ENCODE data around the gene WDR1. TPM values are rescaled to one million over a fixed set of nuclear protein-coding genes. Genes with fewer than 3 reads are reported as not detected.

Gene WDR1
- total RNA-seq, 2 donors from 2014 or later, result 437 to 476 TPM

- DNase-seq, result no peak
- no peaks in the 10 kb centered on the region for H3K9me3 ChIP-seq
- no peak overlapping the region for H3K9ac ChIP-seq (ENCODE audit: low read depth in 2 of 2, low read length in 2 of 2)
- no peaks in the 10 kb centered on the region for H3K27me3 ChIP-seq
- intact Hi-C loops (cut with DNase I), result no loop called here
- no peak overlapping the region for H3K27ac ChIP-seq
- no peak for TF ChIP-seq CTCF (IDR thresholded peaks at IDR 0.05)
- no peaks in the 10 kb centered on the region for H3K36me3 ChIP-seq
- no peak overlapping the region for H3K4me3 ChIP-seq
- no peaks in the 10 kb centered on the region for H3K4me1 ChIP-seq
Observed at GRCh38 chr4:10026485-10026884, 90.1 kb downstream of the WDR1 start.

GRCh38 chr4:10025230-10025806 is 91.3 kb downstream of the WDR1 start:
- Histone ChIP-seq H3K4me1 (no peaks in the 10 kb centered on the region), H3K9ac (ENCODE audit: low read depth in 2 of 2, low read length in 2 of 2) (no peak overlapping the region)
- TF ChIP-seq CTCF (IDR thresholded peaks at IDR 0.05), result no peak

More at GRCh38 chr4:10025230-10025806, 91.3 kb downstream of the WDR1 start:
- no peaks in the 10 kb centered on the region for H3K27me3 ChIP-seq
- no peaks in the 10 kb centered on the region for H3K9me3 ChIP-seq
- H3K36me3 ChIP-seq, result no peaks in the 10 kb centered on the region
- no peak overlapping the region for H3K27ac ChIP-seq
- DNase-seq, result no peak
- intact Hi-C loops (cut with DNase I), result no loop called here
- no peak overlapping the region for H3K4me3 ChIP-seq

Small RNA genes within 50 kb of the gene (microRNA-seq; reads per million reads assigned to microRNA genes)
- 3.3 reads per million for gene MIR3138

Other genes starting within 250 kb of the WDR1 start
- 1 to 10 TPM; 4.3 to 6.8 TPM for gene SLC2A9, start 95.3 kb downstream of the WDR1 start, total RNA-seq

All from colonic mucosa (tissue), 4 donors.